Choroid plexus epithelial cell (primary cell): ENCODE results near the gene ADNP2.

Experiments
- DNase-seq: peaks from one replicate; pipeline ENCODE4 v3.0.0-alpha.2; 2010; ENCODE audit warnings: low read depth
- H3K4me3 ChIP-seq: 2 replicates; pipeline ENCODE4 v1.5.1; 2011; ENCODE audit warnings: low read depth, mild to moderate bottlenecking, control low read depth, low read length, moderate library complexity
- TF ChIP-seq, protein P1 (sequence below): conservative IDR thresholded peaks from 2 replicates; pipeline ENCODE4 v1.5.1; 2011; ENCODE audit warnings: low read depth, mild to moderate bottlenecking, control low read depth, inconsistent platforms, low read length, moderate library complexity

ADNP2 gene, protein sequence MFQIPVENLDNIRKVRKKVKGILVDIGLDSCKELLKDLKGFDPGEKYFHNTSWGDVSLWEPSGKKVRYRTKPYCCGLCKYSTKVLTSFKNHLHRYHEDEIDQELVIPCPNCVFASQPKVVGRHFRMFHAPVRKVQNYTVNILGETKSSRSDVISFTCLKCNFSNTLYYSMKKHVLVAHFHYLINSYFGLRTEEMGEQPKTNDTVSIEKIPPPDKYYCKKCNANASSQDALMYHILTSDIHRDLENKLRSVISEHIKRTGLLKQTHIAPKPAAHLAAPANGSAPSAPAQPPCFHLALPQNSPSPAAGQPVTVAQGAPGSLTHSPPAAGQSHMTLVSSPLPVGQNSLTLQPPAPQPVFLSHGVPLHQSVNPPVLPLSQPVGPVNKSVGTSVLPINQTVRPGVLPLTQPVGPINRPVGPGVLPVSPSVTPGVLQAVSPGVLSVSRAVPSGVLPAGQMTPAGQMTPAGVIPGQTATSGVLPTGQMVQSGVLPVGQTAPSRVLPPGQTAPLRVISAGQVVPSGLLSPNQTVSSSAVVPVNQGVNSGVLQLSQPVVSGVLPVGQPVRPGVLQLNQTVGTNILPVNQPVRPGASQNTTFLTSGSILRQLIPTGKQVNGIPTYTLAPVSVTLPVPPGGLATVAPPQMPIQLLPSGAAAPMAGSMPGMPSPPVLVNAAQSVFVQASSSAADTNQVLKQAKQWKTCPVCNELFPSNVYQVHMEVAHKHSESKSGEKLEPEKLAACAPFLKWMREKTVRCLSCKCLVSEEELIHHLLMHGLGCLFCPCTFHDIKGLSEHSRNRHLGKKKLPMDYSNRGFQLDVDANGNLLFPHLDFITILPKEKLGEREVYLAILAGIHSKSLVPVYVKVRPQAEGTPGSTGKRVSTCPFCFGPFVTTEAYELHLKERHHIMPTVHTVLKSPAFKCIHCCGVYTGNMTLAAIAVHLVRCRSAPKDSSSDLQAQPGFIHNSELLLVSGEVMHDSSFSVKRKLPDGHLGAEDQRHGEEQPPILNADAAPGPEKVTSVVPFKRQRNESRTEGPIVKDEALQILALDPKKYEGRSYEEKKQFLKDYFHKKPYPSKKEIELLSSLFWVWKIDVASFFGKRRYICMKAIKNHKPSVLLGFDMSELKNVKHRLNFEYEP

DNA sequence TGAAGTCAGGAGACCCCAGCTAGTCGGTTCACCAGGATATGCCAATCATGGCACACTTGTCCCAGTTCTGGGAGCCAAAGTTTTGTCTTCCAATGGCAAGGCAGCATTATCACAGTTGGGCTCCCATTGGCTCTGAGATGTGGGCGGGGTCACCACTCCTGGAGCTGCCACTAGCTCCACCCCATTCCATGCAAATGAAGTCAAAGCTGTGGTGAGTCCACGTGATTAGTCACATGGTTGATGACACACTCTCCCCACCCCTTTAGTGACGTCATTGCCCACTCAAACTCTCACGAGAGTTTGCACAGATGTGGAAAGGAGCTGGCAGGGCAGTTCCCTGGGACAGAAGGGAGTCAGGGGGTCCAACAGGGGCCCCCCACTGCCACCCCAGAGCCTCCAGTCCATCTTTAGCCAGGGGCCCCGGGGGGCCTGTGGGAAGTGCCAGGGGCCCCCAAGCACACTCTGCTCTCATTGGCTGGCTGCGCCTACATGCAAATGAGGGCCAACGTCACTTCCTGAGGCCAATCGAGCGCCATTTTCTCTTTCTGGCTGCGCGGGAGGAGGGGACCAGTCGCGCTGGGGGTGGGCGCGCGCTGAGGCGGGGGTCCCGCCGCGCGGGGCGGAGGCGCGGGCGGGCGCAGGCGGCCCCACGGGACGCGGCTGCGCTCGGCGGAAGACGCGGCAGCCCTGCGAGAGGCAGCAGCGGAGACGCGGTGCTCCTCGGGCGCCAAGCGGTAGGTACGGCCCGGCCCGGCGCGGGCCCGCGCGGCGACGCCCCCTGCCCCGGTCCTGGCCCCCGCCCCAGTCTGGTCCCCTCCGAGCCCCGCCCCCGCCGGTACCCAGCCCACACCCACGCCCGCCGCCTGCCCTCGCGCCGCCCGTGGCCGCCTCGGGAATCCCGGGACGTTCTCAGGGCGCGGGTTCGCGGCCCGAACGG is at the start of gene ADNP2:
Gene ADNP2, plus strand, starts transcription at position 524 of the 937 bp plus-strand sequence. CDS start 8,281 bp downstream, outside the sequence.
- peak within 1 kb of the TSS; percentile 83 for H3K4me3 ChIP-seq
- TF ChIP-seq, protein P1, sequence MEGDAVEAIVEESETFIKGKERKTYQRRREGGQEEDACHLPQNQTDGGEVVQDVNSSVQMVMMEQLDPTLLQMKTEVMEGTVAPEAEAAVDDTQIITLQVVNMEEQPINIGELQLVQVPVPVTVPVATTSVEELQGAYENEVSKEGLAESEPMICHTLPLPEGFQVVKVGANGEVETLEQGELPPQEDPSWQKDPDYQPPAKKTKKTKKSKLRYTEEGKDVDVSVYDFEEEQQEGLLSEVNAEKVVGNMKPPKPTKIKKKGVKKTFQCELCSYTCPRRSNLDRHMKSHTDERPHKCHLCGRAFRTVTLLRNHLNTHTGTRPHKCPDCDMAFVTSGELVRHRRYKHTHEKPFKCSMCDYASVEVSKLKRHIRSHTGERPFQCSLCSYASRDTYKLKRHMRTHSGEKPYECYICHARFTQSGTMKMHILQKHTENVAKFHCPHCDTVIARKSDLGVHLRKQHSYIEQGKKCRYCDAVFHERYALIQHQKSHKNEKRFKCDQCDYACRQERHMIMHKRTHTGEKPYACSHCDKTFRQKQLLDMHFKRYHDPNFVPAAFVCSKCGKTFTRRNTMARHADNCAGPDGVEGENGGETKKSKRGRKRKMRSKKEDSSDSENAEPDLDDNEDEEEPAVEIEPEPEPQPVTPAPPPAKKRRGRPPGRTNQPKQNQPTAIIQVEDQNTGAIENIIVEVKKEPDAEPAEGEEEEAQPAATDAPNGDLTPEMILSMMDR, result no peak
- peak; percentile 98 for DNase-seq

DNA sequence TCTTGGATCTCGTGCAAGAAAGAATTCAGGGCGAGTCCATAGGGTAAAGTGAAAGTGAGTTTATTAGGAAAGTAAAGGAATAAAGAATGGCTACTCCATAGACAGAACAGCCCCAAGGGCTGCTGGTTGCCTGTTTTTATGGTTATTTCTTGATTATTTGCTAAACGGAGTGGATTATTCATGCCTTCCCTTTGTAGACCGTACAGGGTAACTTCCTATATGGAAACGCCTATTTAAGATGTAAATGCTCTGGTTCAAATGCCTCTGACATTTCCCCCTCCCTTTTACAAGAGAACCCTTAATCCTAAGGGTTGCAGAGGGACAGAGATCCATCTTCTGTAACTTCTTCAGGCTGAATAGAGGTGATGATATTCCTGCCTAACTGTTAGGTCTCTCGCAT is 49.1 kb upstream of the ADNP2 start:
- TF ChIP-seq, protein P1, result no peak
- no peak for DNase-seq
- no peak overlapping the region for H3K4me3 ChIP-seq

DNA sequence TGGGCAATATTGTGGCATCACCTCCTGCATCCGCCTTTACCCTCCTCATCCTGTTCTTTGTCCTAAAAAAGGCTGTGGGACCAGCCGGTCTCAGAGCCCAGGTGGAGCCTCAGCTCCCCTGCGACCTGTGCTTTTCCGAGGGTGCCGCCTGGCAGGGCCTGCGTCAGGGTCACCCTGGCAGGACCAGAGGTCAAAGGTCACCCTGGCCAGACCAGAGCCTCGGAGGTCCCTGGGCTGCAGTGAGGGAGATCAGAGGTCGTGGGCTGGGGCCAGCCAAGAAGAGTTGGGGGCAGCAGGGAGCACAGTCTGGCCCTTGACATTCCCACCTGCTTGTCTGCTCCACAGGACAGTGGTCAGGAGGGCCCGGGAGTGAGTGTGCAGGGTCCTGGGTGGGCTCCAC is 43.4 kb upstream of the ADNP2 start:
- no peak overlapping the region for H3K4me3 ChIP-seq
- TF ChIP-seq, protein P1, result no peak
- DNase-seq, result no peak

DNA sequence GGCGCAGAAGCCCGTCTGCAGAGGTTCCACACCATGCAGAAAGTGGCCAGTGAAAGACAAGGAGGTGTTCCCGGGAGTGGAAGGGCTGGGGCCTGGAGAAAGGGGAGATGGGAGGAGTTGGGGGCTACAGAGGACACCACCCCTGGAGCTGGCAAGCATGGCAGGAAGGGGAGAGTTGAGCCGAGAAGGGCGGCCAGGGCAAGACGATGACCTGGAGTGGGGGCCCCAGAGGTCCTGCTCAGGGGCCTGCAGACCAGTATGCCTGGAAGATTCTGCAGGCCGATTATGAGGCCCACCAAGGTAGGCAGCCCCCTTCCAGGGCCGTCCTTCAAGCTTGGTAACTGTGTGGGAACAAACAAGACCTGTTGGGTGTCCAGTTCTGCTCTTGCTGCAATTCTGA is 41.7 kb upstream of the ADNP2 start:
- no peak overlapping the region for H3K4me3 ChIP-seq
- DNase-seq, result no peak
- TF ChIP-seq, protein P1, result no peak

DNA sequence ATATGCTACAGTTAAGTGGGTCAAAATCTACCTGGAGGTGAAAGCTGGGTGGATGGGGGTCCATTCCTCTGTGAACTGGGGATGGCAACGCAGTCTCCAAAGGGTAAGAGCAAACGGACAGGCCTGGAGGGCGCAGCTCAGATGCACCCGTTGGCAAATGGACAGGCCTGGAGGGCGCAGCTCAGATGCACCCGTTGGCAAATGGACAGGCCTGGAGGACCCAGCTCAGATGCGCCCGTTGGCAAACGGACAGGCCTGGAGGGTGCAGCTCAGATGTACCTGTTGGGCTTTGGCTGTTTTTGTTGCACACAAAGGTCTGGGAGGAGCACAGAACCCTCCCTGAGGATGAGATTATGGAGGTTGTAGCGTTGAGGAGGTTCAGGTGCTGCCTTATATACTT is 41.2 kb upstream of the ADNP2 start:
- DNase-seq, result no peak
- TF ChIP-seq, protein P1, result no peak
- H3K4me3 ChIP-seq, result no peak overlapping the region
